ENCODE results near the gene CAMKK2.
"Not testable (repeated sequence)": the region's sequence is repeated elsewhere in the genome, so short reads cannot be mapped to it uniquely, and the experiment has no call there.

The CAMKK2 gene

DNA sequence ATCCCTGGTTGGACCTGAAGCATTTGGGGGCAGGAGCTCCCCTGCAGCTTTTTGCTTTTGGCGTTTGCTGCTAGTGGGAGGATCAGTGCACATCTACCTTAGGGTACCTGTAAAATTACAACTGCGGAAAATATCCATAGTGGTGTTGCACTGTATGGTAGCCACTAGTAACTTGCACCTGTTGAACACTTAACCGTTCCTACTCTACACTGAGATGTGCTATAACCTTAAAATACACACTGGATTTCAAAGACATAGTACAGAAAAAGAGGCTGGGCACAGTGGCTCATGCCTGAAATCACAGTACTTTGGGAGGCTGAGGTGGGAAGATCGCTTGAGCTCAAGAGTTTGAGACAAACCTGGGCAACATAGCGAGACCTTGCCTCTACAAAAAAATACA, 83.6 kb downstream of the CAMKK2 start:
- H3K27ac ChIP-seq, result no peak overlapping the region
- no peak for DNase-seq
- in situ Hi-C loops (cut with HindIII; ENCODE audit: low pct_ligation_motif_present, low sequenced_read_pairs), result no loop called here
- no peak overlapping the region for H3K4me3 ChIP-seq (ENCODE audit: low read depth, low read length)
- H3K36me3 ChIP-seq (replicated peaks), result no peaks in the 10 kb centered on the region
- no peaks in the 10 kb centered on the region for H3K27me3 ChIP-seq (replicated peaks)
- TF ChIP-seq, protein P1, sequence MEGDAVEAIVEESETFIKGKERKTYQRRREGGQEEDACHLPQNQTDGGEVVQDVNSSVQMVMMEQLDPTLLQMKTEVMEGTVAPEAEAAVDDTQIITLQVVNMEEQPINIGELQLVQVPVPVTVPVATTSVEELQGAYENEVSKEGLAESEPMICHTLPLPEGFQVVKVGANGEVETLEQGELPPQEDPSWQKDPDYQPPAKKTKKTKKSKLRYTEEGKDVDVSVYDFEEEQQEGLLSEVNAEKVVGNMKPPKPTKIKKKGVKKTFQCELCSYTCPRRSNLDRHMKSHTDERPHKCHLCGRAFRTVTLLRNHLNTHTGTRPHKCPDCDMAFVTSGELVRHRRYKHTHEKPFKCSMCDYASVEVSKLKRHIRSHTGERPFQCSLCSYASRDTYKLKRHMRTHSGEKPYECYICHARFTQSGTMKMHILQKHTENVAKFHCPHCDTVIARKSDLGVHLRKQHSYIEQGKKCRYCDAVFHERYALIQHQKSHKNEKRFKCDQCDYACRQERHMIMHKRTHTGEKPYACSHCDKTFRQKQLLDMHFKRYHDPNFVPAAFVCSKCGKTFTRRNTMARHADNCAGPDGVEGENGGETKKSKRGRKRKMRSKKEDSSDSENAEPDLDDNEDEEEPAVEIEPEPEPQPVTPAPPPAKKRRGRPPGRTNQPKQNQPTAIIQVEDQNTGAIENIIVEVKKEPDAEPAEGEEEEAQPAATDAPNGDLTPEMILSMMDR (IDR thresholded peaks at IDR 0.05; ENCODE audit: low read depth, low read length, missing control alignments), result no peak

DNA sequence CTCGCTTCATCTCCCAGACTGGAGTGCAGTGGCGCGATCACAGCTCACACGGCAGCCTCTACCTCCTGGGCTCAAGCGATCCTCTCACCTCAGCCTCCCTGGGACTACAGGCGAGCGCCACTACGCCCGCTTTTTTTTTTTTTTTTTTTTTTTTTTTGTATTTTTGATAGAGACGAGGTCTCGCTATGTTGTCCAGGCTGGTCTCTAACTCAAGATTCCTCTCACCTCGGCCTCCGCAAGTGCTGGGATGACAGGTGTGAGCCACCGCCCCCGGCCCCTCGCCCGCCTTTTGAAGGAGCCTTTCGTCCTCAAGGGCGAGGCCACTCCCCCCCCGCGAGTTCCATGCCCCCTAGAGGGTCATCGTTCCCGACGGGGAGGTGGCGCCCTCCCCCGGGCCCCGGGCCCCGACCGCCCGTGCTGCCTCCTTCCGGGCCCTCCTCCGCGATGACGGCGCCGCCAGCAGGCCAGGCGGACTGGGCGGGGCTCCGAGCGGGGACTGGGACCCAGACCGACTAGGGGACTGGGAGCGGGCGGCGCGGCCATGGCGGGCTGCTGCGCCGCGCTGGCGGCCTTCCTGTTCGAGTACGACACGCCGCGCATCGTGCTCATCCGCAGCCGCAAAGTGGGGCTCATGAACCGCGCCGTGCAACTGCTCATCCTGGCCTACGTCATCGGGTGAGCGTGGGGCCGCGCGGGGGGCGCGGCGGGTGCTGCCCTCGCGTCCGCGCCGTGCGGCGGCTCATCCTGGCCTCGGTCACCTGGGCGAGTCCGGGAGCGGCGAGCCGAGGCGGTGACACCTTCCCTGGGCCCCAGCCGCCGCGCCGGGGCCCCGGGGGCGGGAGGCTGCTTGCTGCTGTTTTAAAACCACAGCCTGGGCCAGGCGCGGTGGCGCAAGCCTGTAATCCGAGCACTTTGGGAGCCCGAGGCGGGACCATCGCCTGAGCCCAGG, 86.6 kb downstream of the CAMKK2 start, which contains the start of gene P2RX4:
TSS of gene P2RX4 (plus strand) at position 506 of the 949 bp plus-strand sequence. CDS start at position 542, 36 bp downstream.
- Histone ChIP-seq H3K27me3 (replicated peaks) (no peaks in the 10 kb centered on the region), H3K27ac (peak within 1 kb of the TSS; percentile 59), H3K36me3 (replicated peaks) (no peaks in the 10 kb centered on the region), H3K4me3 (ENCODE audit: low read depth, low read length) (peak within 1 kb of the TSS; percentile 62)
- DNase-seq, result peak; percentile 61
- TF ChIP-seq, protein P1 (IDR thresholded peaks at IDR 0.05; ENCODE audit: low read depth, low read length, missing control alignments), result no peak
- in situ Hi-C loops (cut with HindIII; ENCODE audit: low pct_ligation_motif_present, low sequenced_read_pairs), result no loop called here

DNA sequence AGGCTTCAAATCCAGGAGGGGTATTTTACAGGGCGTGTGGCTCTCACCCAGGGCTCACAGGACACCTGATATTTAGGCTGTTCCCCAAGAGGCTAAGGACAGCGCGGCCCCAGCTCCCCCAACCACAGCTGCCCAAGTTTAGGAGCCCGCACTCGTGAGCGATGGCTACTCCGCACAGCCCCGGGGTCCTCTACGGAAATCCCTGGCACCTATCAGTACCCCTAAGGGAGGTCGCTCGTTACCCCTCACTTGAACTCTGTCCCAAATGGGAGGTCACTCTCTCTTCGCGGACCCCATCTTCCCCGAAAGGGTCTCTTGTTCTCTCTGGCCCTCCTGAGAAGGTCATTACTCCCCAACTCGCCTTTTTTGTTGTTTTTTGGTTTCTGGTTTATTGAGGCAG, 87.3 kb downstream of the CAMKK2 start:
- DNase-seq, result no peak
- TF ChIP-seq, protein P1 (IDR thresholded peaks at IDR 0.05; ENCODE audit: low read depth, low read length, missing control alignments), result no peak

DNA sequence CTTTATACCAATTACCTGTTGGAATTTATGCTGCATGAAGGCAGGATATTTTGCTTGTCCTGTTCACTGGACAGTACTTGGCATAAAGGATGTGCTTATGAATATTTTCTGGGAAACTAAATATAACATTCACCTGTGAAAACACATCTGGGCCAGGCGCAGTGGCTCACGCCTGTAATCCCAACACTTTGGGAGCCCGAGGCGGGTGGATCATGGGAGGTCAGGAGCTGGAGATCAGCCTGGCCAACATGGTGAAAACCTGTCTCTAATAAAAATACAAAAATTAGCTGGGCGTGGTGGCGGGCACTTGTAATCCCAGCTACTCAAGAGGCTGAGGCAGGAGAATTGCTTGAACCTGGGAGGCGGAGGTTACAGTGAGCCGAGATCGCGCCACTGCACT, 87.9 kb downstream of the CAMKK2 start:
- DNase-seq; H3K27me3 ChIP-seq (replicated peaks); in situ Hi-C loops (cut with HindIII; ENCODE audit: low pct_ligation_motif_present, low sequenced_read_pairs); H3K36me3 ChIP-seq (replicated peaks); H3K4me3 ChIP-seq (ENCODE audit: low read depth, low read length); H3K27ac ChIP-seq: not testable (repeated sequence)

More for the DNA sequence above, 87.3 kb downstream of the CAMKK2 start:
- Histone ChIP-seq H3K27ac (no peak overlapping the region), H3K27me3 (replicated peaks) (no peaks in the 10 kb centered on the region), H3K4me3 (ENCODE audit: low read depth, low read length) (no peak overlapping the region), H3K36me3 (replicated peaks) (no peaks in the 10 kb centered on the region)
- in situ Hi-C loops (cut with HindIII; ENCODE audit: low pct_ligation_motif_present, low sequenced_read_pairs), result no loop called here

DNA sequence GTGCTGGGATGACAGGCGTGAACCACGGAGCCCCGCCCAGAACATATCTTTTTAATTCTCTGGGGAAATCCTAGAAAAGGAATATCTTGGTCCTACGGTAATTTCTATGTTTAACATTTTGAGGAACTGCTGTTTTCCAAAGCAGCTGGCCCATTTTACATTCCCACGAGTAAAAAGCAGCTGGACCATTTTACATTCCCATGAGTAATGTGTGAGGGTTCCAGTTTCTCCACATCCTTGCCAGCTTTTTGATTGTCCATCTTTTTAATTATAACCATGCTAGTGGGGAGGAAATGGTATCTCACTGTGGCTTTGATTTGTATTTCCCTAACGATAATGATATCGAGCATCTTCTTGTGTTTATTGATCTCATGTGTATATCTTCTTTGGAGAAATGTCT, 91.0 kb downstream of the CAMKK2 start:
- Histone ChIP-seq H3K27me3 (replicated peaks) (no peaks in the 10 kb centered on the region), H3K36me3 (replicated peaks) (no peaks in the 10 kb centered on the region), H3K27ac (no peak overlapping the region), H3K4me3 (ENCODE audit: low read depth, low read length) (no peak overlapping the region)
- in situ Hi-C loops (cut with HindIII; ENCODE audit: low pct_ligation_motif_present, low sequenced_read_pairs), result no loop called here
- no peak for DNase-seq
- TF ChIP-seq, protein P1 (IDR thresholded peaks at IDR 0.05; ENCODE audit: low read depth, low read length, missing control alignments), result no peak

GRCh38 chr12:121203482-121203881, 93.0 kb downstream of the CAMKK2 start:
- Histone ChIP-seq H3K27me3 (replicated peaks) (no peaks in the 10 kb centered on the region), H3K4me3 (ENCODE audit: low read depth, low read length) (no peak overlapping the region), H3K27ac (no peak overlapping the region), H3K36me3 (replicated peaks) (no peaks in the 10 kb centered on the region)
- no peak for DNase-seq
- in situ Hi-C loops (cut with HindIII; ENCODE audit: low pct_ligation_motif_present, low sequenced_read_pairs), result no loop called here
- TF ChIP-seq, protein P1 (IDR thresholded peaks at IDR 0.05; ENCODE audit: low read depth, low read length, missing control alignments), result no peak

Measured in brain microvascular endothelial cell (primary cell).